CD4-positive, alpha-beta T cell treated with Interferon alpha-2 for 1 hour (primary cell): ENCODE results near the gene FLT3LG.
"Not testable (repeated sequence)": the region's sequence is repeated elsewhere in the genome, so short reads cannot be mapped to it uniquely, and the experiment has no call there.

Source experiments
- DNase-seq, 2 donors: peaks; one replicate each; pipeline ENCODE4 v3.0.0-alpha.2; 2020 to 2022

FLT3LG gene

GRCh38 chr19:49441210-49441959, 32.6 kb upstream of the FLT3LG start, which contains the start of gene SLC17A7:
SLC17A7 (minus strand) TSS chr19:49441527; CDS start chr19:49441379, 148 bp downstream.
- DNase-seq, result peak; percentile 41 to 60

- DNase-seq, result no peak
Observed at GRCh38 chr19:49441960-49442350, 32.1 kb upstream of the FLT3LG start.

GRCh38 chr19:49442354-49442753, 31.7 kb upstream of the FLT3LG start:
- no peak for DNase-seq

DNA sequence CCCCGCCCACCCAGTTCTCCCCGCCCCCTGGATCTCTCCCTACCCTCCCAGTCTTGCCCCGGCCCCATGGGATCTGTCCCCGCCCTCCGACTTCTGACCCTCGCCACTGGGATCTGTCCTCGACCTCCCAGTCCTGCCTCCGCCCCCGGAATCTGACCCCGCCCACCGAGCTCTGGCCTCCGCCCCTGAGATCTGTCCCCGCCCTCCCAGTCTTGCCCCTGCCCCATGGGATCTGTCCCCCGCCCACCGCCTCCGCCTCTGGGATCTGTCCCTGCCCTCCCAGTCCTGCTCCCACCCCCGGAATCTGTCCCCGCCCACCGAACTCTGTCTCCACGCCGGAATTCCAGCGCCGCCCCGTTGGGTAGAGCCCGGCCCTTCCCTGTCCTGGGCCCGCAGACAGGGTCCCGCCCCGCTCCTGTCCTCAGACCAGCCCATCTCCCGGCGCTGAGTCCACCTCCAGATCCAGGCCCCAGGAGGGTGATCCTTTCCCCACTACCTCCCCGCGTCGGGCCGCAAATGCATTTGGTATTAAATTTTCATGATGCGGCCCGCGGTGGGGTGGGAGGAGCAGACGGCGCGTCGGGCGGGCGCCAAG, 31.1 kb upstream of the FLT3LG start:
- DNase-seq, result peak; percentile 42 to 65

DNA sequence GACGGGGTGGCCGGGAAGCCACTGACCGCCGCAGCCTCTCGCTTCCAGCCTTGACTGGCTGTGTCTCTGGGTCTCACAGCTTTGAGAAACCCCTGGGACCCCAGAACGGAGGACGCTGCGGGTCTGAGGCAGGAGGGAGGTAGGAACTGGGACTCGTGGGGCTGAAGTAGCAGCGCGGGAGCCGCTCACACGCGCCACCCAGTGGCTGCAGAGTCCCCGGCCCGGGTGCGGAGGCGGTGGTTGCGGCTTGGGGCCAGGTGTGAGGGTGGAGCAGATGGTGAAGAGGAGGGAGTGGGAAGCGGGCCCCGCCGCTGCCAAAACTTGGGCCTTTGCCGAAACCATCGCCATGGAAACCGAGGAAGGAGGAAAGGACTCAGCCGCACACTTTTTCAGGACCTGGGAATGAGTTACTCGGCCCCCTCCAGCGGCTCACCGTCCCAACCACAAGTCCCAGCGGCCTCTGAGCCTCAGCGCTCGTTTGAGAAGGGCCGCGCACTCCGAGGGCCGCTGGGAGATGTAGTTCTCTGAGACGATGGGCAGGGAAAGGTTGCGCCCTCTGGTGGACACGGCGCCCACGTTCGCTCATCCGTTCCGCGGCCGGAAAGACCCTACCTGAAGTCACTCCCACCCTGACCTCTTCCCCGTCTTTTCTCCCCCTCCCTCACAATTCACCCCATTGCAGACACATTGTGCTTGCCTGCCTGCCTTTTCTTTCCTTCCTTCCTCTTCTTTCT, 30.5 kb upstream of the FLT3LG start:
- DNase-seq, result peak; percentile 92 to 93

GRCh38 chr19:49444100-49444700, 29.8 kb upstream of the FLT3LG start:
- DNase-seq, result not testable (repeated sequence)

- DNase-seq, result no peak
Observed at GRCh38 chr19:49445997-49446396, 28.0 kb upstream of the FLT3LG start.

GRCh38 chr19:49447485-49448431, 26.3 kb upstream of the FLT3LG start:
- DNase-seq, result no peak

GRCh38 chr19:49448432-49448786, 25.6 kb upstream of the FLT3LG start:
- no peak for DNase-seq

- no peak for DNase-seq
Observed at GRCh38 chr19:49450405-49450804, 23.6 kb upstream of the FLT3LG start.

GRCh38 chr19:49451430-49452181, 22.4 kb upstream of the FLT3LG start, which contains the start of gene PIH1D1:
PIH1D1 (minus strand) TSS chr19:49451814; CDS start chr19:49451574, 240 bp downstream.
- DNase-seq, result peak; percentile 98

DNA sequence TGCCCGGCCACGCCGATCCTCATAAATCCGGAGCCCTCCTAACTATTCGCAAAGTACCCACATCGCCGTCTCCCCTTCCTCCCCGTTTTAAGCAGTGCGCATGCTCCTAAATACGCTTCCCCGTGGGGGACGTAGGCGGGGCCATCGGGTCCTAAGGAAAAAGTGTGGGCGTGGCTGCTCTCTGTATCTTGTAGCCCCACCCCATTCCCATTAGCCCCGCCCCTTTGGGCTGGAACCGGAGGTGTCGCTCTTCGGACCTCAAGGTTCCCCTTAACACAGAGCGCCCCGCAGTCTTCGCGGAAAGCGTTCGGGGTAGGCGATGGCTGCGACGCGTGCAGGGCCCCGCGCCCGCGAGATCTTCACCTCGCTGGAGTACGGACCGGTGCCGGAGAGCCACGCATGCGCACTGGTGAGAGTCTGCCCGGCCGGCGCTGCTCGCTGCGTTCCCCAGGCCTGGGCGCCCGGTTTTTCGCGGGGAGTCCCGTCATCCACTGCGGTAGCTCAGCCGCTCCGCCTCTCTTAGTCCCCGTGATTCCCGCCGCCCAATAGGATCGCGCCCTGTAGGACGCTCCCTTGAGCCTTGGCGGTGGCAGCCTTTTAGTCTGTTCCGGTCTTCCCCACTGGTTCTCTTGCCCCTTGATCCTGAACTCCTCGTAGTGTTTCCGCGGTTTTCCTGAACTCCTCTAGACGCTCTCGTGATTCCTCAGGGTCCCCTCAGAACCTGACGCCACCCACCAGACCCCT, 20.8 kb upstream of the FLT3LG start, which contains the start of gene ALDH16A1:
ALDH16A1 (plus strand) TSS at position 213 of the 744 bp plus-strand sequence; CDS start at position 320, 107 bp downstream.
- peak; percentile 98 for DNase-seq

GRCh38 chr19:49453757-49454240, 20.2 kb upstream of the FLT3LG start:
- peak; percentile 28 to 49 for DNase-seq

- no peak for DNase-seq
Observed at GRCh38 chr19:49455773-49456172, 18.2 kb upstream of the FLT3LG start.

DNA sequence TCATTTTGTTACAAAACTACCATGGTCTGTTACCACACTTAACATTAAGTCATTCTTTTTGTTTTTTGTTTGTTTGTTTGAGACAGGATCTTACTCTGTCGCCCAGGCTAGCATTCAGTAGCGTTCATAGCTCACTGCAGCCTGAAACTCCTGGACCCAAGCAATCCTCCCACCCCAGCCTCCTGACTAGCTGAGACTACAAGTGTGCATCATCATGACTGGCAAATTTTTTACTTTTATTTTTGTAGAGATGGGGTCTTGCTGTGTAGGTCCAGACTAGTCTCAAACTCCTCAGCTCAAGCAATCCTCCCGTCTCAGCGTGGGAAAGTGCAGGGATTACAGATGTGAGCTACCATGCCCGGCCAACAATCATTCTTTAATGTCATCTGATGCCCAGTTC, 17.7 kb upstream of the FLT3LG start:
- DNase-seq, result no peak

- no peak for DNase-seq
Observed at GRCh38 chr19:49458567-49458903, 15.5 kb upstream of the FLT3LG start.

DNA sequence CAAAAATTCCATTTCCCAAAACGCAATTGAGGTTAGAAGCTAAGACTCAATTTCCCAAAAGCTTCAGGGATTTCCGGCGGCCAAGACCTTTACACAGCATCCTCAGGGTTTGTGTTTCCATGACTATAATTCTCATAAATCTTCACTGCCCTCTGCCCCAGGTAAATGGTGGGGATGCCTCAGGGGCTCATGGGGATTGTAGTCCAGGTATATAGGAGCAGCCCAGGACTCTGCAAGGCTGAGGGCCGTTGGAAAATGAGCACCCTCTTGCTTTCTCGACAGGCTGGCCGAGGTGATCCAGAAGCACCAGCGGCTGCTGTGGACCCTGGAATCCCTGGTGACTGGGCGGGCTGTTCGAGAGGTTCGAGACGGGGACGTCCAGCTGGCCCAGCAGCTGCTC, 14.6 kb upstream of the FLT3LG start:
- DNase-seq, result no peak

GRCh38 chr19:49461130-49461529, 12.9 kb upstream of the FLT3LG start:
- not testable (repeated sequence) for DNase-seq

DNA sequence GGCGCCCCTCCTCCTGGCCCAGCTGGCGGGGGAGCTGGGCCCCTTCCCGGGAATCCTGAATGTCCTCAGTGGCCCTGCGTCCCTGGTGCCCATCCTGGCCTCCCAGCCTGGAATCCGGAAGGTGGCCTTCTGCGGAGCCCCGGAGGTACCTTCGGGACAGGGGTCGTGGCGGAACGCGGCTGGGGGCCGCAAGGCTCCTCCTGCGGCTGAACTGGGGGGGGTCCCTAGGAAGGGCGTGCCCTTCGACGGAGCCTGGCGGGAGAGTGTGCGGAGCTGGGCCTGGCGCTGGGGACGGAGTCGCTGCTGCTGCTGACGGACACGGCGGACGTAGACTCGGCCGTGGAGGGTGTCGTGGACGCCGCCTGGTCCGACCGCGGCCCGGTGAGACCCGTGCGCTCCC, 12.4 kb upstream of the FLT3LG start:
- no peak for DNase-seq

DNA sequence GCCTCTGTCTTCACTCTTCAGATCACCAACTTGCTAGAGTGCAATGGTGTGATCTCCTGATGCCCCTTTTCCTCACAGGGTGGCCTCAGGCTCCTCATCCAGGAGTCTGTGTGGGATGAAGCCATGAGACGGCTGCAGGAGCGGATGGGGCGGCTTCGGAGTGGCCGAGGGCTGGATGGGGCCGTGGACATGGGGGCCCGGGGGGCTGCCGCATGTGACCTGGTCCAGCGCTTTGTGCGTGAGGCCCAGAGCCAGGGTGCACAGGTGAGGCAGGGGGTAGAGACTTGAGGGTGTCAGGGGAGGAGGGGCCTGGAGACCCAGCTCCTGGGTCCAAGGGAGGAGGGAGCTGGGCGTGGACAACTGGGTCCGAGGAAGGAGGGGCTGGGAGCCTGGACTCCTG, 11.5 kb upstream of the FLT3LG start:
- DNase-seq, result no peak
